Right renal pelvis (tissue), 4 donors: ENCODE data around the gene FMNL1. TPM values are rescaled to one million over a fixed set of nuclear protein-coding genes. Genes with fewer than 3 reads are reported as not detected.

Source experiments
- DNase-seq, 4 donors: peaks; one replicate each; pipeline ENCODE4 v3.0.0-alpha.2; 2013; ENCODE audit warnings: low read depth in 4 of 4, low spot score in 3 of 4, missing footprints in 1 of 4
- polyA plus RNA-seq, 4 donors: library from polyadenylated mRNA; unstranded; fragments of 120-200 nt; gene quantifications; one replicate each; pipeline ENCODE4 v1.2.1, GENCODE V29; 2013; ENCODE audit not compliant: insufficient read length in 4 of 4

Gene FMNL1
- polyA plus RNA-seq, 4 donors: 5.3 to 8.1 (median 5.9) TPM

DNA sequence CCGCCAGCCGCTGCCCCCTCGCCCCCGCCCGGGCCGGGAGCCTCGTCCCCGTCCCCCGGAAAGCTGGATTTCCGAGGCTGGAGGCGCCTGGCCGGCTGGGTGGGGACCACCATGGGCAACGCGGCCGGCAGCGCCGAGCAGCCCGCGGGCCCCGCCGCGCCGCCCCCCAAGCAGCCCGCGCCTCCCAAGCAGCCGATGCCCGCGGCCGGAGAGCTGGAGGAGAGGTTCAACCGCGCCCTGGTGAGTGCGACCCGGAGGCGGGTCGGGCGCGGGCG is 266 bp downstream of the FMNL1 start:
- DNase-seq: no peak

DNA sequence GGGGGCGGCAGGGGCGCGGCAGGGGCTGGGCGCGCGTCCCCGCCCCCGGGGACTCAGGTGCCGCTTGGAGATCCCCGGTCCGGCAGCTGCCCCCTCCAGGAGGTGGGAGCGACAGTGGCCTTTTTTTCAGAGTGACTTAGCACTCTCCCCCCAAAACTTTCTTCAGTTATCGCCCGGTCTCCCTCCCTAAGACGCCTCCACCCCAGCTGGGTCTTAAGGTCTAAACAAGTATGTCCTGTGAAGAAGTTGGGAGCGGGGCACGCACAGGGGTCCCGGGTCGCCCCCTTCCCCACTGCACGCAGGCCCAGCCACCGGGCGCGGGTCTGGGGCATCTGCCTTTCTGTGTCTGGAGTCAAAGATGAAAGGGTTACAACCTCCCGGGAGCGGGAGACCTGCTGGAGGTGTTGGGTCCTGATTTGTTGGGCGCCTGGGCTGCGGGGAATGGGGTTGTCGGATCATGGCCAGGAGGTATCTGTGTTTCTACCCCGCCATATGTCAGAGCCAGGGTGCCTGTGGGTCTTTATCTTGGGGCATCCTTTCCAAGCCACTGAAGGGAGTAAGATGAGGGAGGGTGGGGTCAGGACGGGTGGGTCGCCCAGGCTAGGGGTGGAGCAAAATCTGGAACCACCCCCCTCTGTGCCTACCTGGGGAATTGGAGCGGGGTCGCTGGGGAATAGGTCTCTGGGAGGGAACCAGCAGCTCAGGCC is 757 bp downstream of the FMNL1 start:
- DNase-seq: no peak

DNA sequence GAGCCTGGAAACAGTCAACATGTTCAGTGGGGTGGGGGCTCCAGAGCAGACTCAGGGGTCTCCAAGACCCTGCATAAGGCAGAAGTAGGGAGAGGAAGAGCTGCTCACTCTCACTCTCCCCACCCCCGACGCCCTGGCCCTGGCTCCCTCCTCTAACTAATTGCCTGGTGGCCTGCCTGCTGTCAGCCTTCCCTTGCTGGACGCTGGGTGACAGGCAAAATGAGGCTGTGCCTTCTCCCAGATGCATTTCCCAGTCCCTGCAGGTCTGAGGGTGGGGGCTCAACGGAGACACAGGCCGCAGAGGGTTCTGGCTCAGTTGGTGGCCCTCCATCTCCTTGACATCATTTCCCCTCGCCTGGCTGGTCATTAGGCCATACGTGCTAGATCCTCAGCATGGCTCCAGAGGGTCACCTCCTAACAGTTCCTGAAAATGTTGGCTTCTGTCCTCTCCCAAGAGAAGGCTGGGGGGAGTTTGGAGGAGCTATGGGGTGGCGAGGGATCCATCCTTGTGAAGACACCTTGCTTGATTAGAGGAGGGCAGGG is 1.4 kb downstream of the FMNL1 start:
- DNase-seq: no peak

DNA sequence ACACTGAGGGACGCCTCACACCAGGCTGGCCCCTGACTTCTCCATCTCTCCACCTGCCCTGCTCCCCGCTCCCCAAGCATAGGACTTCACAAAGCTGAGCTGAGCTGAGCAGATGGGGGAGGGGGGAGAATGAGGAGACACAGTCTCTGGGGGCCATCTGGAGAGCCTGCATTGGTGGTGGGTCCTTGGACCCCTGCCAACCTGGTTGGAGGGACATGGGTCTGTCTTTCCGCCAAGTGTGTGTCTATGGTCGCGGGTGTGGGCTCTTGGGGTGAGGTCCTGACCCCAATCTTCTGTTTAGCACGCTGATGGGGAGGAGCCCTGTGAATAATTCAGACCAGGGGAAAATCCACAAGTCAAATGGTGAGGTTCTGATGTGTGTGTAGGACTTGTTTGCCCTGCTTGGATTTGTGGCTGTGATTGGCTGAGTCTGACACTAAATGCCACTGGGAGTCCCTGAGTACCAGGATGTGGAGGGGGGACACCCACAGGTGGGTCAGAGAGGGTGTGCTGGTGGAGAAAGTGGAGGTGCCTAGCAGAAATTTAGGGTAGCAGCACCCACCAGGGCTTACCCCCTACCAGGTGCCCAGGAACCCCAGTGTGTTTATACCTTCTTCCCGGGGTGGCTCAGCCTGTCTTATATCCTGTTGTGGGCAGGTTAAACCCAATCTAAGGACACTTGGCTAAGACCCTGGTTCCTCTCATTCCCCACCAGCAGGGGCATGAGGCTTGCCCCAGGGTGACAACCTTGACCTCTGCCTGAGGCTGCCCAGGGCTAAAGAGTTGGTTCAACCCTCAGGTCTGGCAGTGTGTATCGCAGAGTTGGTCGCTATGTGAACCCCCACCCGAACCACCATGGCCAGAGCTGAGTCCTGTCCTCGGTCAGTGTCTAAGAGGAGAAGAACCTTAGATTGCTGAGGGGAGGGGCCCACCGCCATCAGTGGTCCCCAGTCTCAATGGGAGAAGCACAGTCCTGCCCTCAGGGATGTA is 2.1 kb downstream of the FMNL1 start:
- no peak for DNase-seq

DNA sequence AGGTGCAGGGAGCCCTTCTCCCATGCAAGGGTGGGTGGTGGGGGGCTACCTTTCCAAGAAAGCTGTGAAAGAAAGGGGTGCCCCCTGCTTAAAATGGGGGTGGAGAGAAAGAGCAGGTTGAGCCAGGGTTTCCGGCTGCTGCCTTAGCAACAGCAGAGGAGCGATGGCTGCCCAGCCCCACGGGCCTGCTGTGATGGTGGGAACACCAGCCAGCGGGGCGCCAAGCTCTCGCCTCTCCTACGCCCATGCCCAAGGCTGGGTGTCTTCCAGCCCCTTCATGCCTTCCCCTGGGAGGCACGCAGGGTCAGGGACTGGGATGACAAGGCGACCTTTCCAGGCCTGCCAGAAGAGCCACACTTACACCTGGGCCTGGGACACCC is 3.0 kb downstream of the FMNL1 start:
- no peak for DNase-seq

DNA sequence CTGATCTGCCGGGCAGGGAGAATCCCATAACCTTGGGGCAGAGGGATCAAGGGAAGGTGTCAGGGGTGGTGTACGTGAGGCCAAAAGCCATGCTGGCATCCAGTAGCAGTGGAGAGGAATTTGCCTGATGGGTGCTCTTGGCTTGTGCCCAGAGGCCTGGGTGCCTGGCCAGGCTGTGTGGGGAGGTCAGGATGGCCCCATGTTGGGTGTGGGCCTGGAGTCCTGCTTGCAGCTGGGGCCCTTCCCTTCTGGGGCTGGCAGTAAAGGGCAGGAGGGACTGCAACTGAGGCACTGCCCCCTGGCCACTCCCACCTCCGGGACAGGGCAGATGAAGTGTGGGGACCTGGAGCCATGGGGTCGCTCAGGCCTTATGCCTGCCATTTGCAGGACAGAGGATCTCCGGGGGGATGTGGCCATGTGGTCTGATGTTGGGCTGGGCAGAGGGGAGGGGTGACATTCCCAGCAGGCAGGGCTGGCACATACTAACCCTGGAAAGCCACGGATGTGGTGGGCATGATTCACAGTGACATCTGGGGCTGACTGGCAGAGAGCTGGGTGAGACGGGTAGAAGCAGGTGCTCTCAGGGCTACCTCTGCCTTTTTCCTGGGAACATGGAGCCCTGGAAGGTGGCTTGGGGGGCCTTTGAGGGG is 3.5 kb downstream of the FMNL1 start:
- no peak for DNase-seq

DNA sequence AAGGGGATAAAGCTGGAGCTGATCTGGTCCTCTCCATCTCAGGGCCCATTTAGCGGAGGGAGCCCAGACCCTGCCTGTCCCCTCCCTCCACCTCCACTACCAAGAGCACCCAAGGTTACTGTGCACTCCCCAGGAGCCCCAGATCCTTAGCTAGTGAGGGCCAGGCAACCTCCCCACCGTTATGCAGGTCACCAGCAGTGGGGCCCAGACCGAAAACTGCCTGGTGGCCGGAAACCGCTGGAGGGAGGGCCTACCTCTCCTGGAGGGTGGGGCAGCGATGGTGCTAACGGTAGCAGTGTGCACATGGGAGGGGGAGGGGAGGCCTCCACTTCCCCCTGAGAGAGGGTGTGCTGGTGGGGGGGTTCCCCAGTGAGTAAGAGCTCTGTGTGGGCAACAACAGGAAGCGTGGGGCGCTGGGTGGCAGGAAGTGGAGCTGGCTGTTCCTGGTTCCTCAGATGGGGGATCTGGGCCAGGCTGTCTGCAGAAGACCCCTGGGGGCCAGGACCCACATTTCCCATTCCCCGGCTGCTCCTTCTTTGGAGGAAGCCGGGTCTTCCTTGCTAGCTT is 4.4 kb downstream of the FMNL1 start:
- DNase-seq: no peak

DNA sequence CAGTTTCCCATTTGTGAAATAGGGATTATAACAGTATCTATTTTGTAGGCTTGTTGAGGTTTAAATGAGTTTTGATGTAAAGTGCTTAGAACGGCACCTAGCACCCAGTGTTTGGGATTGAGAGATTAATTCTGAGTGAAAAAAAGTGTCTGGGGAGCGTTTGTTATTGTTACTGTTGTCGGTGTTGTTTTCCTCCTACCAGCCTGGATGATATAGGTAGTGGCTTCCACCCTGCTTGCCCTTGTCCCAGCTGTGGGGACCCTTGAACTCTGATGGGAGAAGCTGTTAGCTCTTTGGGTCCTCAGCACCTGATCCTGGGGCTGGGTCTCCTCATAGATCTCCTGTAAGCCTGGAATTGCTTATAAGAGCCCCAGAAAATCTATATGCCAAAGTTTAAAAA is 4.9 kb downstream of the FMNL1 start:
- no peak for DNase-seq

DNA sequence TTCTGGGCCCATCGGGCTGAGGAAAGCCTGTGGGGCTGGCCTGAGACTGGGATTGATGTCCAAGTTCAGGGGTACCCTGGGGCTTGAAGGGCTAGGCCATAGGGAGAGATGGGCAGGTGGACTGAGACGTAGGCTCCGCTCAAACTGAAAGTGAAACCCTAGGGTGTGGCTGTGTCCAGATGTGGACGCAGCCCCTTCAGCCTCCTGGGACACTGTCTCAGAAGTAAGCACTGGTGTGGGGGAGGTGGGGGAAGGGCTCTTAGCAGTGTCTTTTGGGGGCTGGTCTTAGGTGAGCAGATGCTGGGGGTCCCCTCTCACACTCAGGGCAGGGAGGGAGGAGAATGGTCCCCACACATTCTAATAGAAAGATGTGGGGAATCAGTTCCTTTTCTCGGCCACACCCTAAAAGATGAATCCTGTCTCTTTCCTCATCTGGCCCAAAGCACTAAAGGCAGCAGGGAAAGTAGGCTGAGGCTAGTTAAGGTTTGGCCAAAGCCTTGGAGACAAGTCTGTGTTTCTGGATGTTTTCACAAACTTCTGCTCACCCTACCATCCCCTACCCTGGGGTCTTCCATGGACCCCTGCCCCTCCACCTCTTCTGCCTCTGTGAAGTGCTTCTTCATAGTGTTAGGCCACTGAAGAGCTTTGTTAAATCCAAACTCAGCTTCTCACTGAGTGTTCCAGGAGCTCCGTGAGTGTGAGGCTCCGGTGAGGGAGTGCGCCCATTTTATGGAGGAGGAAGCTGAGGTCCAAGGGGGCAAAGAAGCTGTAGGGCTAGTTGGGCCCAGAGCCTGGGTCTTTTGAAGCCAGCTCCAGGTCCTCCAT is 5.6 kb downstream of the FMNL1 start:
- no peak for DNase-seq

DNA sequence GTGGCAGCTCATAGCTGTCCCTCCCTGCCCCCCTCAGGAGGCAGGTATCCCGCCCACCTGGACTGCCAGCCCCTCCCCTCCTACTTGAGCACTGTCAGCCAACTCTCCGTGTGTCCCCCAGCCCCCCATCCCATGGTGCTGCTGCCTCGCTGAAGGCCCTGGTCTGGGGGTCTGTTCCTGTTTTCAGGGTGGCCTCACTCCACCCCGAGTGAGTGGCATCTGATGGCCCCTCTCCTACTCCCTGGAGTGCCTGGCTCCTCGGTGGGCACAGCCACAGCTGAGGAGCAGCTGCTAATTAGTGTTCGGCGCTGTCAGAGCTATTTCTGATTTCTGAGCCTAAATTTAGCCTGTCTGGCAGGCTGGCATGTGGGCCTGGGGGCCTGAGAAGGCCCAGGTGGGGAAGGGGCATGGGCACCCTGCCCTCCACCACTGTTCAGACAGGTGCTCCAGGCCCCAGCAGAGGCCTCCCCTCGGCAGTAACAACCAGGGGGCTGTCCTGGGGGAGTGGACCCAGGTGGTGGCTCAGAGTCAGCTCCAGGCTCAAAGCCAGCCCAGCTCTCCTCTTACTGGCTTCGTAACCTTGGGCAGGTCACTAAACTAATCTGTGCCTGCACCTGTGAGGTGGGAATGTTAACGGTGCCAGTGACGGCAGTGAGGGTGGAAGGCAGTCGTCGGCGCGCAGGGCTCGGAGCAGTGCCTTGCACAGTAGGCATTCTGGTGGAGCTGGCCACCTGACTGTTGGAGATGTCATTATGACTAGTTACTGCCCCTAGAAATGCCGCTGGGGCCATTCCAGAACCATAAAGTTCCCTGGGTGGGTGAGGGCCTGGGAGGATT is 6.5 kb downstream of the FMNL1 start:
- no peak for DNase-seq

DNA sequence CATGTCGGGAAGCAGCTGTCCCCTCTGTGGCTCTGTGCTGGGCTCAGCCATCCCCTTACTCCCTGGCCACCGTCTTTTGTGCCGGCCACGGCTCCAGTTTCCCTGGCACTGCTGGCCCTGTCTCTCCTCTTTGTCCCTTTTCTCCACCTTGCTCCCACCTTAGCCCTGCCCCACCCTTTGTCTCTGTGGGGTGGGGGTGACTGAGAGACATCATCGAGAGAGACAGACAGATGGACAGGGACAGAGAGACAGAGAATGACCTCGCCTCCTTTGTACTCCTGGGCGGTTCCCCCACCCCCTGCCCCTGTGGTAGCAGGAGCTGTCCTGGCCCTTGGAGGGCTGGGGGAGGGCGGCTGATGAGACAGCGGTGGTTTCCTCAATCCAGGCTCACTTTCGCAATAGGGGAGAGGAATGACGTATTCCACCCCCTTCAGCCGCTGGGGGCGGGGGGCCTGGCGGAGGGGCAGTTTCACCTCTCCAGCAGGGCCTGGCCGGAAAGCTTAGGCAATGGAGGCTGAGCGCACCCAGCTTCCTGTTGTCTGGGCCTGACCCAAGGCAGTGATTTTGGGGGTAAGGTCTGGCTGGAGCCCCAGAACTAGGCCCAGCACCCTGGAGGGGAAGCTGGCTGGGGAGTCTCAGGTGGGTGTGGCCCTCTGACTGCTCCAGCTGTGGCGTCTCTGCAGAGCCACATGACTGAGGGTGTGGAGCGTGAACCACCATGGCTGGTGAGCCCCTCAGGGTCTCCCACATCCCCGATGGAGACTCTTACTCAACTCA is 7.3 kb downstream of the FMNL1 start:
- no peak for DNase-seq

DNA sequence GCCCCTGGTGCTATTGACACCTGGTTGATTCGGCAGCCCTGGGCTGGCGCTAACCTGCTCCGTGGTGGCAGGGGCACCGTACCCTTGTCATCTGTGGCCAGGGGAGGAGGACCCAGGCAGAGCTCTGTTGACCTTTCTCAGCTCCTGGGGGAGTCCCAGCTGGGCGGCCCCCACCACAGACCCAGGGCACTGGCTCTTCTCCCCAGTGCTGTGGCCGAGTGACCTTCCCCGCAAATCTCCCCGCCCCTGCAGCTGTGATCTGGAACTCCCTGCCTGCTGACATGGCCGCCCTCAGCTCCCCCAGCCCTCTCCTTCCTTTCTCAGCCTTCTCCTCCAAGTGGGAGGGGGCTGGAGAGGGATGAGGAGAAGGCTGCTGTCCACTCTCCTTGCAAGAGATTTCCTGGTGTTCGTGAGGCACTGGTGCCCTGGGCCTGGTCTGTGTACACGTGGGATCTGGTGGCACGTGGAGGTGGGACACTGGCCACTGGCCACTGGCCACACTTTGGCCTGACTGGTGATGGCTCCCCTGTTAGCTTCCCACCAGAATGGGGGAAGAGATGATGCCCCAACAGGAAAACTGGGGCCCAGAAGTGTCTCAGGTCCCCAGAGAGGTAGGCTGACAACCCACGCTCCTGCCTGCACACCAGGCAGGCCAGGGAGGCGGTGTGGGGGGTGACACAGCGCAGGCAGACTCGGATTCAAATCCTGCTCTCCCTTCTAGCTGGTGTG is 8.2 kb downstream of the FMNL1 start:
- no peak for DNase-seq

DNA sequence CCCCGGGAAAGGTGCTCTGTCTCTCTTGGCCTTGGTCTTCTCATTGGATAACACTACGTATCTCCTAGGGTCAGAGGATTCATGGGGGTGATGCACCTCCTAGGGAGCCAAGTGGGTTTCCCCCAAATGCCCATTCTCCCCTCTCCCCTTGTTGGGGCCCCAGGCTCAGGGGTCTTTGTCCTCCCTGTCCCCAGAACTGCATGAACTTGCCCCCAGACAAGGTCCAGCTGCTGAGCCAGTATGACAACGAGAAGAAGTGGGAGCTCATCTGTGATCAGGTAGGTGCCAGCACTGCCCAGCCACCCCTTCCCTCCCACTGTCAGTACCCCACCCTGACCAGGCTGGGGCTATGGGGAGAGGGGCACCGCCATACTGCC is 8.7 kb downstream of the FMNL1 start:
- no peak for DNase-seq

DNA sequence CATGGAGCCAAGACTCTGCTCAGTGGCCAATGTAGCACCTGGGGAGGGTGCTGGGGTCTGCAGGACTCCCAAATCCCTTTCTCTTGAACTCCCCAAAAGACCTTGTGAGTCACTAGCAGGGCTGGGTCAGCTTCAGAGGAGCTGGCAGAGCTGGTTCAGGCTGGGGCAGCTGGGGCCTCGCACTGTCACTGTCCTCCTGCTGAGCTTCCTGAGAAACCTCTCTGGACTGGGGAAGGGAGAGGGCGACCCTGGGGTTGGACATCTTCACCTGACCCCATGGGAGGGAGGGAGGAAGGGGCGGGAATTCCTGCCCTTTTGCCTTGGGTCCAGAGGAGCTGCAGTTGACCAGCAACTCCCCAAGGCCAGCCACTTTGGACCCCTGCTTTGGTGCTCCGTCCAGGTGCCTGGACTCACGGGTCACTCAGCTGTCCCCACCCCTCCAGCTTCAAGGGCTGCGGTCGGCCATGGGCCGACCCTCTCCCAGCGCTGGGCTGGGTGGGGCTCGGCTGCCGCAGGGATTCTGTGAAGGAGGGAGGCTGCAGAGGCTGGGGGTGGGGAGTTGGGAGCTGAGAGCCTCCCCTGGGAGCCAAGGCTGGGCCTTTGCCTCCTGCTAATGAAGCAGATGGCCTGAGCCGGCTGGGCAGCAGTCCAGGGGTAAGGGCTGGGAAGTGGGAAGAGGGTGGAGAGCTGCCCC is 9.2 kb downstream of the FMNL1 start:
- no peak for DNase-seq

DNA sequence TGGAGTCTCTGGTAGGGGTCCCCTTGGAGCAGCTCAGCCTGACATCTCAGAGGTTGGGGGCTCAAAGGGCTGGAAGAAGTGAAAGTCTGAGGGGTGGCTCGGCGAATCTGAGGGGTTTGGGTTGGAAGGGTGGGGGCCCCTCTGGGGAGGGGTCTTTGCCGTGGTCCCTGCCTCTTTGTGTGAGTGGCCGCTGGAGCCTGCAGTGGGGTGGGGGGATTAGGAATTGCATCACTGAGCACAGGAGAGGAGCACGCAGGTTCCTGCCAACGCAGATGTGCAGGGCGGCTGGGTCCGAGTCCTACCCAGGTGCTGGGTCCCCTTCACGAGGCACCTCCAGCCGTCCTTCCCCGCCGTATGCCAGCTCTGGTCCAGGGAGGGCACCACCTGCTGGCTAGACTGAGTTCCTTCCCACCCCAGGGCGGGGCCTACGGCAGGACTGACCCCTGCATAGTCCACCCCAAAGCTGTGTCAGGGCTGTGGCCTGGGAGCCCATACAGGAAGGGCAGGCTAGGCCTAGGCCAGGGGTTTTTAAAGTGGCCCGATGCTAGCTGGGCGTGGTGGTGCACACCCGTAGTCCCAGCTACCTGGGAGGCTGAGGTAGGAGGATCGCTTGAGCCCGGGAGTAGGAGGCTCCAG is 9.9 kb downstream of the FMNL1 start:
- DNase-seq: no peak

DNA sequence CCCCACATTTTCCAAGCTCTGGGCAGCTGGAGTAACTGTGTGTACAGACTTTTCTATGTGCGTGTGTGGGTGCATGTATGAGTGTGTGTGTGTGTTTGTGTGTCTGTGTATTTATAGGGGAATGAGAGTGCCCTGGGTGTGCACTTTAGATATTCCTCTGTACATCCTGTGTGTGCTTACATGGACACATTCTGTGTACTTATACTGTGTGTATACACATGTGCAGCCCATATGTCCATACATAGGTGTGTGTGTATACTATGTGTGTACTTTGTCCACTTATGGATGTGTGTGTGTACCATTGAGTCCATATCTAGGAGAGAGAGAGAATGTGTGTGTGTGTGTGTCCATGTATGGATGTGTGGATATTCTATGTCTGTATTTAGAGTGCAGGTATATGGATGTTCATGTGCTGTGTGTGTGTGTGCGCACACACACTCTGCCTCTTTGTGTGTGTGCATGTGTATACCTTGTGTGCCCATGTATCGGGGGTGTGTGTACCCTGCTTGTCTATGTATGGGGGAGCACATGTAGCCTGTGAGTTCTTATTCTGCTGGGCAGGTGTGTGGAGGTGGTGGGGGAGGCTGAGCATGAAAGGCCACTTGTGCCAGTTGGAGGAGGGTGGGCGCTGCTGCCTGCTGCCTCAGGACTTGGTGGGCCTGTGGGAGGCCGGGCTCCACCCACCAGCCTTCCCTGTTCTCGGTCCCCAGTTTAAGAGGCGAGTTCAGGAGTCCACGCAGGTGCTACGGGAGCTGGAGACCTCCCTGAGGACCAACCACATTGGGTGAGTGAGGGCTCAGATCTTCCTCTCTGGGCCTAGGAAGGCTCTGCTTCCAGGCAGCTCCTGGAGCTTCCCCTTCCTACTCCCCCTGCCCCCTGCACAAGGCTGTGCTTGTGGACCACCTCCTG is 11.1 kb downstream of the FMNL1 start:
- DNase-seq: no peak
